H1 (cell line): ENCODE results near the gene FAM227B. TPM values are rescaled to one million over a fixed set of nuclear protein-coding genes. Genes with fewer than 3 reads are reported as not detected.

Experiments used
- CTCF ChIA-PET: fragments of 300-600 bp; sonication (Branson Sonifier 250); formaldehyde crosslinking; loops from one replicate; lab custom pipeline; 2021; ENCODE audit not compliant: partially characterized antibody; lab: Charles Lee
- POLR2A ChIA-PET: fragments of 300-600 bp; sonication (Branson Sonifier 250); formaldehyde crosslinking; loops from one replicate; lab custom pipeline; 2021; ENCODE audit warnings: inconsistent platforms; ENCODE audit not compliant: partially characterized antibody; lab: Charles Lee
- DNase-seq, 2 experiments: peaks; one replicate each; pipeline versions ENCODE4 v3.0.0 to v3.0.0-alpha.2; 2010 to 2022; ENCODE audit warnings: low spot score in 2 of 2, low read depth in 1 of 2, mixed read lengths in 1 of 2
- FAIRE-seq: peaks from 2 replicates; lab custom pipeline; 2011; peaks lifted over from hg19 to GRCh38; lab: Jason Lieb, UNC
- H2AFZ ChIP-seq: 2 replicates; pipeline ENCODE4 v1.8.1; 2012; ENCODE audit warnings: low read length, inconsistent platforms
- H2AK5ac ChIP-seq: 2 replicates; pipeline ENCODE4 v1.6.1; 2013; ENCODE audit warnings: low read depth, low read length
- H2BK120ac ChIP-seq: replicated peaks from 2 replicates; pipeline ENCODE3; 2013; ENCODE audit warnings: low read depth, low read length, inconsistent platforms
- H2BK12ac ChIP-seq: 2 replicates; pipeline ENCODE4 v1.6.1; 2013; ENCODE audit warnings: low read depth, low read length
- H2BK15ac ChIP-seq: 2 replicates; pipeline ENCODE4 v1.6.1; 2013; ENCODE audit warnings: low read length
- H2BK20ac ChIP-seq: 2 replicates; pipeline ENCODE4 v1.6.1; 2013; ENCODE audit warnings: low read length
- H2BK5ac ChIP-seq: 2 replicates; pipeline ENCODE4 v1.6.1; 2013; ENCODE audit warnings: low read depth, low read length
- H3K14ac ChIP-seq: 2 replicates; pipeline ENCODE4 v1.6.1; 2013; ENCODE audit warnings: inconsistent platforms; ENCODE audit not compliant: insufficient read length
- H3K18ac ChIP-seq: 2 replicates; pipeline ENCODE4 v1.6.1; 2013; ENCODE audit warnings: low read length; ENCODE audit errors: extremely low read depth
- H3K23ac ChIP-seq: 2 replicates; pipeline ENCODE4 v1.6.1; 2013; ENCODE audit warnings: inconsistent platforms; ENCODE audit not compliant: insufficient read length
- H3K23me2 ChIP-seq: 2 replicates; pipeline ENCODE4 v1.6.1; 2013; ENCODE audit warnings: low read depth, low read length
- H3K27ac ChIP-seq: 2 replicates; pipeline ENCODE4 v1.6.1; 2011; ENCODE audit warnings: low read depth, low read length, inconsistent platforms
- H3K27me3 ChIP-seq, 4 experiments: replicated peaks in 1 of 4; 1 replicate in 1 of 4; 2 replicates in 3 of 4; pipeline versions ENCODE4 v1.6.1 to v1.8.1; 2011 to 2013; ENCODE audit warnings: low read length in 3 of 4, mild to moderate bottlenecking in 3 of 4, inconsistent platforms in 2 of 4, mixed read lengths in 2 of 4, moderate library complexity in 1 of 4; ENCODE audit not compliant: control insufficient read depth in 3 of 4, insufficient read depth in 3 of 4; ENCODE audit errors: extremely low read depth in 1 of 4
- H3K36me3 ChIP-seq, 4 experiments: 2 replicates each; pipeline versions ENCODE4 v1.6.1 to v1.8.1; 2011 to 2013; ENCODE audit warnings: mild to moderate bottlenecking in 4 of 4, low read length in 3 of 4, moderate library complexity in 2 of 4, control low read depth in 1 of 4, inconsistent platforms in 1 of 4; ENCODE audit not compliant: insufficient read depth in 4 of 4, control insufficient read depth in 2 of 4
- H3K4ac ChIP-seq: replicated peaks from 2 replicates; pipeline ENCODE3; 2013; ENCODE audit warnings: low read length, low read depth, mixed read lengths, inconsistent platforms; ENCODE audit not compliant: insufficient read length
- H3K4me1 ChIP-seq, 4 experiments: replicated peaks in 1 of 4; 1 replicate in 1 of 4; 2 replicates in 3 of 4; pipeline versions ENCODE4 v1.6.1 to v1.8.1; 2011 to 2013; ENCODE audit warnings: low read length in 3 of 4, inconsistent platforms in 2 of 4, mixed read lengths in 1 of 4; ENCODE audit not compliant: insufficient read depth in 4 of 4, control insufficient read depth in 3 of 4
- H3K4me2 ChIP-seq, 2 experiments: 2 replicates each; pipeline versions ENCODE4 v1.6.1 to v1.8.1; 2011 to 2013; ENCODE audit warnings: low read depth in 2 of 2, low read length in 2 of 2, control low read depth in 1 of 2, inconsistent platforms in 1 of 2, mild to moderate bottlenecking in 1 of 2; ENCODE audit not compliant: insufficient read depth in 1 of 2
- H3K4me3 ChIP-seq, 4 experiments: fragments of 200-600, 300-600 bp in 1 of 4; sonication (generic), shearing (Covaris generic), sonication (Bioruptor Twin) in 1 of 4; 2 replicates each; pipeline versions ENCODE4 v1.5.1 to v1.8.1; 2011 to 2016; ENCODE audit warnings: low read length in 4 of 4, low read depth in 3 of 4, control low read depth in 2 of 4, inconsistent platforms in 2 of 4, mild to moderate bottlenecking in 2 of 4, mixed read lengths in 1 of 4, moderate library complexity in 1 of 4; ENCODE audit not compliant: insufficient read depth in 2 of 4; ENCODE audit errors: extremely low read depth in 1 of 4
- H3K56ac ChIP-seq: replicated peaks from 2 replicates; pipeline ENCODE3; 2013; ENCODE audit warnings: low read depth, mild to moderate bottlenecking, mixed read lengths, low read length, inconsistent platforms; ENCODE audit not compliant: insufficient read length
- H3K79me1 ChIP-seq: 2 replicates; pipeline ENCODE4 v1.6.1; 2013; ENCODE audit warnings: low read depth, low read length, control low read depth
- H3K79me2 ChIP-seq, 2 experiments: 2 replicates each; pipeline versions ENCODE4 v1.6.1 to v1.8.1; 2012 to 2013; ENCODE audit warnings: low read length in 2 of 2, mild to moderate bottlenecking in 2 of 2, inconsistent platforms in 1 of 2; ENCODE audit not compliant: insufficient read depth in 2 of 2, control insufficient read depth in 1 of 2
- H3K9ac ChIP-seq, 4 experiments: replicated peaks in 1 of 4; 1 replicate in 1 of 4; 2 replicates in 3 of 4; pipeline versions ENCODE4 v1.6.1 to v1.8.1; 2011 to 2013; ENCODE audit warnings: low read depth in 3 of 4, low read length in 3 of 4, control low read depth in 2 of 4, mild to moderate bottlenecking in 2 of 4, moderate library complexity in 2 of 4, inconsistent platforms in 1 of 4; ENCODE audit errors: extremely low read depth in 1 of 4
- H3K9me3 ChIP-seq, 2 experiments: 2 replicates each; pipeline versions ENCODE4 v1.6.1 to v1.8.1; 2012 to 2013; ENCODE audit warnings: mild to moderate bottlenecking in 2 of 2, moderate library complexity in 2 of 2, control low read depth in 1 of 2, inconsistent platforms in 1 of 2, low read depth in 1 of 2, low read length in 1 of 2, mixed read lengths in 1 of 2; ENCODE audit not compliant: insufficient read depth in 2 of 2
- H4K20me1 ChIP-seq, 2 experiments: replicated peaks in 1 of 2; 2 replicates each; pipeline versions ENCODE3 to v1.8.1; 2011 to 2013; ENCODE audit warnings: inconsistent platforms in 2 of 2, low read length in 2 of 2, mild to moderate bottlenecking in 1 of 2; ENCODE audit not compliant: insufficient read depth in 2 of 2, control insufficient read depth in 1 of 2
- H4K5ac ChIP-seq: 2 replicates; pipeline ENCODE4 v1.6.1; 2013; ENCODE audit warnings: low read length, low read depth, mixed read lengths, inconsistent platforms; ENCODE audit not compliant: insufficient read length
- H4K8ac ChIP-seq: 2 replicates; pipeline ENCODE4 v1.8.0; 2013; ENCODE audit warnings: mild to moderate bottlenecking, moderate library complexity, low read length, inconsistent platforms; ENCODE audit not compliant: insufficient read depth; ENCODE audit errors: extremely low read depth
- H4K91ac ChIP-seq: replicated peaks from 2 replicates; pipeline ENCODE3; 2013; ENCODE audit warnings: low read length, mixed read lengths, inconsistent platforms; ENCODE audit not compliant: insufficient read length
- ATF3 ChIP-seq: IDR thresholded peaks from 2 replicates; pipeline ENCODE4 v1.6.1; 2011; ENCODE audit warnings: low read depth, mild to moderate bottlenecking, low read length; ENCODE audit not compliant: insufficient read depth
- BRCA1 ChIP-seq: IDR thresholded peaks from 2 replicates; pipeline ENCODE4 v1.6.1; 2012; ENCODE audit warnings: low read depth, low read length, improper control_type of control experiment
- CEBPB ChIP-seq: IDR thresholded peaks from 2 replicates; pipeline ENCODE4 v1.6.1; 2012; ENCODE audit warnings: low read depth, low read length
- GTF2F1 ChIP-seq: IDR thresholded peaks from 2 replicates; pipeline ENCODE4 v1.6.1; 2012; ENCODE audit warnings: low read depth, low read length, improper control_type of control experiment, borderline replicate concordance
- JUND ChIP-seq: IDR thresholded peaks from 2 replicates; pipeline ENCODE4 v1.6.1; 2011; ENCODE audit warnings: mild to moderate bottlenecking, improper control_type of control experiment, low read length
- KDM1A ChIP-seq: fragments of 200-600, 300-600 bp; sonication (generic); IDR thresholded peaks from 2 replicates; pipeline ENCODE4 v1.7.1; 2016; ENCODE audit warnings: mild to moderate bottlenecking, low read length, borderline replicate concordance
- KDM4A ChIP-seq: IDR thresholded peaks from one replicate; pipeline ENCODE4 v1.7.1; 2012; ENCODE audit warnings: low read depth, mild to moderate bottlenecking, moderate library complexity, low read length, inconsistent platforms; ENCODE audit not compliant: severe bottlenecking
- POU5F1 ChIP-seq: IDR thresholded peaks from 2 replicates; pipeline ENCODE4 v1.6.1; 2011; ENCODE audit warnings: low read depth, mild to moderate bottlenecking, low read length, moderate library complexity
- YY1 ChIP-seq: IDR thresholded peaks from 2 replicates; pipeline ENCODE4 v1.6.1; 2011; ENCODE audit warnings: low read depth, mild to moderate bottlenecking, low read length
- WGBS, 2 experiments: shearing (Covaris generic) in 1 of 2; methylation state at CpG; one replicate each; pipeline versions ENCODE4 v1.1.6 to v1.1.7; 2013 to 2015; ENCODE audit warnings: low lambda C conversion rate in 2 of 2, mixed read lengths in 2 of 2, inconsistent platforms in 1 of 2, low coverage in 1 of 2, missing lambda C conversion rate in 1 of 2; ENCODE audit not compliant: insufficient replicate concordance in 2 of 2, insufficient coverage in 1 of 2, insufficient read length in 1 of 2; ENCODE audit errors: extremely low coverage in 1 of 2, missing lambda C conversion rate in 1 of 2; 5-methylcytosine and 5-hydroxymethylcytosine counted together
- polyA plus RNA-seq, 7 experiments: library from polyadenylated mRNA; depleted of rRNA in 3 of 7; stranded (reverse) in 5 of 7; unstranded in 2 of 7; fragments of >200 nt in 5 of 7; fragments of 200-250 nt in 2 of 7; gene quantifications; 1 replicate in 5 of 7; 2 replicates in 1 of 7; 4 replicates in 1 of 7; pipeline versions ENCODE4 v1.2.1 to v1.2.3, GENCODE V29; 2011 to 2013; ENCODE audit warnings: missing spikeins in 2 of 7, mixed read lengths in 2 of 7
- total RNA-seq: library from RNA; stranded (reverse); fragmentation: NEBNext Ultra II Directional; extraction: Animal tissue kit (Norgen Biotek cat#: 25700); gene quantifications from 2 replicates; pipeline ENCODE4 v1.2.1, GENCODE V29; 2021

FAM227B gene
- total and polyA plus RNA-seq, 2 of the 8 experiments (the other 6 are each of a cell fraction or from before 2014, with no cell fraction given): 4.0 to 6.5 TPM

GRCh38 chr15:49462232-49462844, 158.3 kb downstream of the FAM227B start:
- Histone ChIP-seq H3K27ac (no peak overlapping the region), H3K9ac (no peak overlapping the region), H3K36me3 (no peaks in the 10 kb centered on the region), H2AK5ac (no peak overlapping the region), H3K4me3 (no peak overlapping the region), H4K20me1 (no peaks in the 10 kb centered on the region), H3K23ac (no peak overlapping the region), H3K4me2 (no peak overlapping the region), H3K56ac (no peak overlapping the region), H2BK12ac (no peak overlapping the region), H2BK20ac (no peak overlapping the region), H3K4me1 (no peaks in the 10 kb centered on the region), H3K9me3 (no peaks in the 10 kb centered on the region), H2AFZ (no peak overlapping the region), H2BK5ac (no peak overlapping the region), H3K14ac (no peak overlapping the region), H4K5ac (no peak overlapping the region), H3K79me2 (no peaks in the 10 kb centered on the region), H3K79me1 (no peaks in the 10 kb centered on the region), H4K8ac (no peak overlapping the region), H4K91ac (no peak overlapping the region), H3K27me3 (no peaks in the 10 kb centered on the region), H2BK120ac (no peak overlapping the region), H3K23me2 (no peaks in the 10 kb centered on the region), H2BK15ac (no peak overlapping the region), H3K4ac (no peak overlapping the region), H3K18ac (no peak overlapping the region)
- FAIRE-seq (no peak), DNase-seq (no peak)
- 95% methylated on average over 2 of the region's 2 CpGs; no CpG with 5 or more reads in 1 of the 2 experiments for WGBS, 2 experiments
- ChIA-PET CTCF (interaction anchor here (0.7 to 2.6 kb wide), 3 partner anchors 9 to 590 kb away, joined by 3 to 17 read pairs (median 4); no protein-coding TSS in a partner anchor), POLR2A (no interaction called here)
- TF ChIP-seq YY1: no peak
- no peak for TF ChIP-seq CEBPB
- TF ChIP-seq GTF2F1: no peak
- no peak for TF ChIP-seq BRCA1
- no peak for TF ChIP-seq POU5F1
- TF ChIP-seq KDM4A: no peak
- TF ChIP-seq ATF3: no peak
- TF ChIP-seq KDM1A: no peak
- TF ChIP-seq JUND: no peak
